Measurements from ENCODE around the gene SCARF1.
A peak's percentile ranks its signal among the peaks of the same experiment; 100 is the strongest.

Gene SCARF1

DNA sequence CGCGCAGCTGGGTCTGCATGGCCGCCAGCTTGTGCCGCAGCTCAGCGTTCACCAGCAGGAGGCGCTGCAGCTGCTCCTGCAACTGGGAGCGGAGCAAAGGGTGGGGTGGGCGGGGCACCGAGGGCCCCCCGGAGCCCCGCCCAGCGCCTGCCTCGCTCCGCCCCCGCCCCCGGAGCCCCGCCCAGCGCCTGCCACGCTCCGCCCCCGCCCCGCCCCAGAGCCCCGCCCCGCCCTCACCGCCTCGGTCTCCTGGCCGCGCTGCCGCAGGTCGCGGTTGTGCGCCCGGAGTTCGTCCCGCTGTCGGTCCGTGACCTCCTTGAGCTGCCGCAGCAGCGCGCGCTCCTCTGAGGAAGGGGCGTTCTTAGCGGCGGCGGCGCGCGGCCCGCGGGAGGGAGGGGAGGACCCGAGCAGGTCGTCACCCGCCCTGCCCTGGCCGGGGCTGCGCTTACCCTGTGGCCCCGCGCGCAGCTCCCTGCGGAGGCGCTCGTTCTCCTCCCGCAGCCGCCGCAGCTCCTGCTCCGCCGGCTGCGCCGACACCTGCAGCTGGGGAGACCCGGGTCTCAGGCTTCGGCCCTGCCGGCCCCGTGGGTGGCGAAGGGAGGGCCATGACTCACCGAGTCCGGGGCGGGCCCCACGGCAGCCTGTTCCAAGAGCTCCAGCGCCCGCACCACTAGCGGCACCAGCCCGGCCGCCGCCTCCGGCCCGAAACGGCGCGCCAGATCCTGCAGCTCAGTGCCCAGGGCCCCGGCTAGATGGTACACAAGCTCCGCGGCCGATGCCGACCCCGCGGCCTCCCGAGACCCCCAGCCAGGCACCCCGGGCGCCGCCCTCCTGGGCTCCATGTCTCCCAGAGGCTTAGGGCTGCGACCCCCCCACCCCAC lies 3.7 kb upstream of the SCARF1 start (continued):
- TF ChIP-seq KLF10 (tag by site-specific recombination; IDR thresholded peaks at IDR 0.05) (peak; percentile 49; the same call in 1 of the 2 replicates), ZNF571 (tag by site-specific recombination; IDR thresholded peaks at IDR 0.05) (no peak), ZNF239 (tag by site-specific recombination; IDR thresholded peaks at IDR 0.05) (no peak), SP7 (tag by site-specific recombination; IDR thresholded peaks at IDR 0.05) (peak; percentile 78), ZNF292 (tag by site-specific recombination; IDR thresholded peaks at IDR 0.05; ENCODE audit: borderline replicate concordance, low read depth) (no peak), PRDM1 (tag by site-specific recombination; IDR thresholded peaks at IDR 0.05) (no peak), ZNF23 (tag by site-specific recombination; IDR thresholded peaks at IDR 0.05; ENCODE audit: borderline replicate concordance) (no peak), ZNF549 (tag by site-specific recombination; IDR thresholded peaks at IDR 0.05) (no peak), ZNF391 (tag by site-specific recombination; IDR thresholded peaks at IDR 0.05; ENCODE audit: borderline replicate concordance, low read depth) (no peak), ZNF707 (tag by site-specific recombination; IDR thresholded peaks at IDR 0.05) (no peak), ZNF768 (tag by site-specific recombination; IDR thresholded peaks at IDR 0.05) (no peak), GLIS2 (tag by site-specific recombination; IDR thresholded peaks at IDR 0.05) (peak; percentile 96), ZNF133 (tag by site-specific recombination; IDR thresholded peaks at IDR 0.05) (no peak), TRIM28 (IDR thresholded peaks at IDR 0.05; ENCODE audit: borderline replicate concordance, low read length) (no peak), ZNF560 (tag by site-specific recombination; IDR thresholded peaks at IDR 0.05; ENCODE audit: borderline replicate concordance) (no peak), ZNF600 (tag by site-specific recombination; IDR thresholded peaks at IDR 0.05) (peak; percentile 98), ZNF138 (tag by site-specific recombination; IDR thresholded peaks at IDR 0.05; ENCODE audit: borderline replicate concordance) (no peak), ZNF324 (tag by site-specific recombination; IDR thresholded peaks at IDR 0.05) (no peak), HOXC10 (CRISPR knock-in tag; IDR thresholded peaks at IDR 0.05) (no peak), ZEB2 (tag by site-specific recombination; IDR thresholded peaks at IDR 0.05) (peak; percentile 74), ZNF610 (tag by site-specific recombination; IDR thresholded peaks at IDR 0.05; ENCODE audit: borderline replicate concordance) (0 out of 2 replicates have a peak, but pooled peaks have one; percentile 35), ZNF660 (tag by site-specific recombination; IDR thresholded peaks at IDR 0.05) (peak; percentile 83), YY2 (tag by site-specific recombination; IDR thresholded peaks at IDR 0.05) (no peak), RBAK (tag by site-specific recombination; IDR thresholded peaks at IDR 0.05) (no peak), ZNF654 (tag by site-specific recombination; IDR thresholded peaks at IDR 0.05; ENCODE audit: low read depth) (no peak), ZNF658 (tag by site-specific recombination; IDR thresholded peaks at IDR 0.05) (no peak)
- TF ChIP-seq, protein P1, sequence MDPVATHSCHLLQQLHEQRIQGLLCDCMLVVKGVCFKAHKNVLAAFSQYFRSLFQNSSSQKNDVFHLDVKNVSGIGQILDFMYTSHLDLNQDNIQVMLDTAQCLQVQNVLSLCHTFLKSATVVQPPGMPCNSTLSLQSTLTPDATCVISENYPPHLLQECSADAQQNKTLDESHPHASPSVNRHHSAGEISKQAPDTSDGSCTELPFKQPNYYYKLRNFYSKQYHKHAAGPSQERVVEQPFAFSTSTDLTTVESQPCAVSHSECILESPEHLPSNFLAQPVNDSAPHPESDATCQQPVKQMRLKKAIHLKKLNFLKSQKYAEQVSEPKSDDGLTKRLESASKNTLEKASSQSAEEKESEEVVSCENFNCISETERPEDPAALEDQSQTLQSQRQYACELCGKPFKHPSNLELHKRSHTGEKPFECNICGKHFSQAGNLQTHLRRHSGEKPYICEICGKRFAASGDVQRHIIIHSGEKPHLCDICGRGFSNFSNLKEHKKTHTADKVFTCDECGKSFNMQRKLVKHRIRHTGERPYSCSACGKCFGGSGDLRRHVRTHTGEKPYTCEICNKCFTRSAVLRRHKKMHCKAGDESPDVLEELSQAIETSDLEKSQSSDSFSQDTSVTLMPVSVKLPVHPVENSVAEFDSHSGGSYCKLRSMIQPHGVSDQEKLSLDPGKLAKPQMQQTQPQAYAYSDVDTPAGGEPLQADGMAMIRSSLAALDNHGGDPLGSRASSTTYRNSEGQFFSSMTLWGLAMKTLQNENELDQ (tag by site-specific recombination; IDR thresholded peaks at IDR 0.05; ENCODE audit: low read depth): no peak
- TF ChIP-seq, protein P2, sequence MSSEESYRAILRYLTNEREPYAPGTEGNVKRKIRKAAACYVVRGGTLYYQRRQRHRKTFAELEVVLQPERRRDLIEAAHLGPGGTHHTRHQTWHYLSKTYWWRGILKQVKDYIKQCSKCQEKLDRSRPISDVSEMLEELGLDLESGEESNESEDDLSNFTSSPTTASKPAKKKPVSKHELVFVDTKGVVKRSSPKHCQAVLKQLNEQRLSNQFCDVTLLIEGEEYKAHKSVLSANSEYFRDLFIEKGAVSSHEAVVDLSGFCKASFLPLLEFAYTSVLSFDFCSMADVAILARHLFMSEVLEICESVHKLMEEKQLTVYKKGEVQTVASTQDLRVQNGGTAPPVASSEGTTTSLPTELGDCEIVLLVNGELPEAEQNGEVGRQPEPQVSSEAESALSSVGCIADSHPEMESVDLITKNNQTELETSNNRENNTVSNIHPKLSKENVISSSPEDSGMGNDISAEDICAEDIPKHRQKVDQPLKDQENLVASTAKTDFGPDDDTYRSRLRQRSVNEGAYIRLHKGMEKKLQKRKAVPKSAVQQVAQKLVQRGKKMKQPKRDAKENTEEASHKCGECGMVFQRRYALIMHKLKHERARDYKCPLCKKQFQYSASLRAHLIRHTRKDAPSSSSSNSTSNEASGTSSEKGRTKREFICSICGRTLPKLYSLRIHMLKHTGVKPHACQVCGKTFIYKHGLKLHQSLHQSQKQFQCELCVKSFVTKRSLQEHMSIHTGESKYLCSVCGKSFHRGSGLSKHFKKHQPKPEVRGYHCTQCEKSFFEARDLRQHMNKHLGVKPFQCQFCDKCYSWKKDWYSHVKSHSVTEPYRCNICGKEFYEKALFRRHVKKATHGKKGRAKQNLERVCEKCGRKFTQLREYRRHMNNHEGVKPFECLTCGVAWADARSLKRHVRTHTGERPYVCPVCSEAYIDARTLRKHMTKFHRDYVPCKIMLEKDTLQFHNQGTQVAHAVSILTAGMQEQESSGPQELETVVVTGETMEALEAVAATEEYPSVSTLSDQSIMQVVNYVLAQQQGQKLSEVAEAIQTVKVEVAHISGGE (tag by site-specific recombination; conservative IDR thresholded peaks at IDR 0.05; ENCODE audit: low read depth): peak; percentile 30; the same call in 1 of the 2 replicates
- TF ChIP-seq, protein P3, sequence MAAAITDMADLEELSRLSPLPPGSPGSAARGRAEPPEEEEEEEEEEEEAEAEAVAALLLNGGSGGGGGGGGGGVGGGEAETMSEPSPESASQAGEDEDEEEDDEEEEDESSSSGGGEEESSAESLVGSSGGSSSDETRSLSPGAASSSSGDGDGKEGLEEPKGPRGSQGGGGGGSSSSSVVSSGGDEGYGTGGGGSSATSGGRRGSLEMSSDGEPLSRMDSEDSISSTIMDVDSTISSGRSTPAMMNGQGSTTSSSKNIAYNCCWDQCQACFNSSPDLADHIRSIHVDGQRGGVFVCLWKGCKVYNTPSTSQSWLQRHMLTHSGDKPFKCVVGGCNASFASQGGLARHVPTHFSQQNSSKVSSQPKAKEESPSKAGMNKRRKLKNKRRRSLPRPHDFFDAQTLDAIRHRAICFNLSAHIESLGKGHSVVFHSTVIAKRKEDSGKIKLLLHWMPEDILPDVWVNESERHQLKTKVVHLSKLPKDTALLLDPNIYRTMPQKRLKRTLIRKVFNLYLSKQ (tag by site-specific recombination; IDR thresholded peaks at IDR 0.05; ENCODE audit: borderline replicate concordance): no peak
- TF ChIP-seq, protein P4, sequence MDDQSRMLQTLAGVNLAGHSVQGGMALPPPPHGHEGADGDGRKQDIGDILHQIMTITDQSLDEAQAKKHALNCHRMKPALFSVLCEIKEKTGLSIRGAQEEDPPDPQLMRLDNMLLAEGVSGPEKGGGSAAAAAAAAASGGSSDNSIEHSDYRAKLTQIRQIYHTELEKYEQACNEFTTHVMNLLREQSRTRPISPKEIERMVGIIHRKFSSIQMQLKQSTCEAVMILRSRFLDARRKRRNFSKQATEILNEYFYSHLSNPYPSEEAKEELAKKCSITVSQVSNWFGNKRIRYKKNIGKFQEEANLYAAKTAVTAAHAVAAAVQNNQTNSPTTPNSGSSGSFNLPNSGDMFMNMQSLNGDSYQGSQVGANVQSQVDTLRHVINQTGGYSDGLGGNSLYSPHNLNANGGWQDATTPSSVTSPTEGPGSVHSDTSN (CRISPR knock-in tag; IDR thresholded peaks at IDR 0.05): peak; percentile 53
- TF ChIP-seq, protein P5, sequence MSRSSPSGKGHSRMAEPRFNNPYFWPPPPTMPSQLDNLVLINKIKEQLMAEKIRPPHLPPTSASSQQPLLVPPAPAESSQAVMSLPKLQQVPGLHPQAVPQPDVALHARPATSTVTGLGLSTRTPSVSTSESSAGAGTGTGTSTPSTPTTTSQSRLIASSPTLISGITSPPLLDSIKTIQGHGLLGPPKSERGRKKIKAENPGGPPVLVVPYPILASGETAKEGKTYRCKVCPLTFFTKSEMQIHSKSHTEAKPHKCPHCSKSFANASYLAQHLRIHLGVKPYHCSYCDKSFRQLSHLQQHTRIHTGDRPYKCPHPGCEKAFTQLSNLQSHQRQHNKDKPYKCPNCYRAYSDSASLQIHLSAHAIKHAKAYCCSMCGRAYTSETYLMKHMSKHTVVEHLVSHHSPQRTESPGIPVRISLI (tag by site-specific recombination; IDR thresholded peaks at IDR 0.05): no peak
